DLD1 (cell line): ENCODE data around the gene OGN.

Experiments used
- in situ Hi-C: cut with HindIII; loops from 2 replicates; pipeline ENCODE4 v1.10.0; 2017; ENCODE audit warnings: low sequenced_read_pairs

OGN gene

DNA sequence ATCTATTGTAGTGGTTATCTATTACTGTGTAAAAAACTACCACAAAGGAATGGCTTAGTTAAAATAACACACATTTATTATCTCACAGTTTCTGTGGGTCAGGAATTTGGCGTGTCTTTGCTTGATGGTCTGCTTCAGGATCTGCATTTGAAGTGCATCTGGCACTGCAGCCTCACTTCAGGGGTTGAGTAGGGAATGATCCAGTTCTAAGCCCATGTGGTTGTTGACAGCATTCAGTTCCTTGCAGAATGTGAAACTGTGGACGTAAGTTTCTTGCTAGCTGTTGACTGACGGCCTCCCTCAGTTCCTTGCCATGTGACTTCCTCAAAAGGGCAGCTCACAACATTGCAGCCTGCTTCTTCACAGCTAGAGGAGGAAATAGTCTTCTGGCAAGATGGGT, 2.1 kb upstream of the OGN start:
- in situ Hi-C loops, result no loop called here

DNA sequence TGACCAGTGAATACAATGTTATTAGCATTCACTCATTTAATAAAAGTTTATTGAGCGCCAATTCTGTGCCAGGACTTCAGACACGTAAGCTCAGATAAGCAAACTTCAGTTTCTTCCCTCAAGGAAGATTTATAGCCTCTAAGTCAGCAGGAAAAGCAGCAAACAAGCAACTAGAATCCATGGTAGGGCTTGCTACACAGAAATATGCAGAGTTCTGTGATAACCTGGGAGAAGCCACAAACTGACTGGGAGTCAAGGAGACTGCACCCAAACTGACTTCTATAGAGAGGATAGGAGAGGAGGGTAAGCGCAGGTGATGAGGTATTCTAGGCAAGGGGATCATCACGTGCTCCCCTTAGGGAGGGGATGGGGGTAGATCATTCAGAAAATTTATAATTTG, 1.4 kb upstream of the OGN start:
- in situ Hi-C loops, result no loop called here

DNA sequence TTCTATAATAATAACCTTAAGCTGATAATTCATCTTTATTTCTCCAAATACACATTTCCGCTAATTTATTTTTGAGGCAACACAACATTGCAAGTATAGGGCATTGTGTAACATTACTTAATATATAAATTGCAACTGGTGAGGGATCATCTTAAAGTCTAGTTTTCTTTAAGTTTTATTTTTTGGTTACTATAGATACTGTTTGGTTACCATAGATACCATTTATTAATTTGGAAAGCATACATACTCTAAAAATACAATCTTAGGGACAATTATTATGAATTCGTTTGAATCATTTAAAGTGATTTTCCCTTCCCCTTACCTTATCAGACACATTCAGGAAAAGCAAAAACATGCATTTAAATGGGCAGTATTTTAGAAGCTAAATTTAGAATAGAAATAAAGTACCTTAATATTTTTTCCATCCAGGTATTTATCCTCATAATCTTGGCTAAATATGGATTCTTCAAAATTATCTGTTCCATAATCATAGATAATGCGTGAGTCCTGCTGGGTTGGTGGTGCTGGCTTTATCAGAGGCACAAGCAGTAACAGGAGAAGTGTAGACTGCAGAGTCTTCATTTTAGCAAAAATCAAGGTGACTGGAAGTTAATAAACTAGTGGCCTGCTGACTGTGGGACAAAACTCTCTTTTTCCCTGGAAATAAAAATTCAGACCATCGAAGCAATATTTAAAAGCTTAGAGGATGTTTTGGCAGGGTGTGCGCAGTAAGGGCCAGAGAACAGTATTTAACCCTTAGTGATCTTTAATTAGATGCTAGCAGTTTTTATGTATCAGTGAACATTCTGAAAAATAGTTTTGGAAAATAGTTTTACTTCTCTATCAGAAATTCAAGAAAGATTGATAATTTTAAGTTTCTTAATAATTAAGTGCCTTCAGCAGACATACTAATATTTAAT, 1.3 kb downstream of the OGN start:
- in situ Hi-C loops, result no loop called here

DNA sequence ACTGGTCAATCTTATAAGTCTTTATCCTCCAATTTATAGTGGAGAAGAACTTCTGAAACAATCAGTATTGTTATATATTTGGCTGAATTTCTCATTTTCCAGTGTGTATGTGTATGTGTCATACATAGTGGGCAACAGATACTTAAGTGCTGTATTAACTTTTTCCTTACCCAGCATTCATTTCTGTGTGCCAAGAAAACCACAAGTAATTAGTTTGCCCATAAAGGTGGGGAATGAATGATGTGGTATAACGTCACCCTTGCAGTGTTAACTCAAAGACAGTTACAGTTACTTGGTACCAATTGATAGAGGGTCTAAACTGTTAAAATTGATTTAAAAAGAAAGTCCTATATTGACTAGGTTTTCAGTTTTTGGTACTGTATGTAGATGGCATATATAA, 2.0 kb downstream of the OGN start:
- in situ Hi-C loops, result no loop called here

DNA sequence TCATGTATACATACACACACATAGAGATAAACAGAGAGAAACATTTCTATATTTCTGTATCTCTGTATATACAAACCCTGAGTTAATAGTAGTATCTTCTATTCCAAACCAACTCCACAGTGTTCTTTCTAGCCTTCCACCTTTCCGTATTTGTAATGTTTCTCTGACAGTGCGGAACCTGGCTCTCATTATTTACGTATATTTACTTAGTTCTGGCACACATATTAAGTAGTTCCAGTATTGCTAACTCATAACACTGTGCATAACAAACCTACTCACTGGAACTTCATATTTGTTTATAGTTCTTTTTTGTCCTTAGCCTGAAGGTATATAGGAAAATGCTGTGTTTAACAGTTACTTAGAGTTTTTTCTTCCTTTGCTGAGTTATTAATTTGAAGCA, 6.5 kb downstream of the OGN start:
- in situ Hi-C loops, result no loop called here

DNA sequence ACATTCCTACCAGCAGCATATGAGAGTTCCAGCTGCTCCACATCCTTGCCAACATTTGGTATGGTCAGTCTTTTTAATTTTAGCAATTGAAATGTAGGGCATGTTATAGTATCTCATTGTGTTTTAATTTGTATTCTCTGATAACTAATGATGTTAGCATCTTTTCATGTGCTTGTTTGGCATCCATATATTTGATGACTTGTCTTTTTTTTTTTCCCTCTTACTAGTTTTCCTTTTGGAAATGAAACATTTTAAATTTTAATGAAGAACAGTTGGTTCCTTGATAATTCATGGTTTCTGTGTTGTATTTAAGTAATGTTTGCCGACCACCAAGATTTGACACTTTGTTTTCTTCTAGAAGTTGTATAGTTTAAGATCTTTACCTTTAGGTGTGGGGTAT, 8.8 kb downstream of the OGN start:
- in situ Hi-C loops, result no loop called here

- in situ Hi-C loops, result no loop called here
Observed at GRCh38 chr9:92393686-92394085, 10.7 kb downstream of the OGN start.

- in situ Hi-C loops, result no loop called here
Observed at GRCh38 chr9:92392690-92393089, 11.7 kb downstream of the OGN start.

DNA sequence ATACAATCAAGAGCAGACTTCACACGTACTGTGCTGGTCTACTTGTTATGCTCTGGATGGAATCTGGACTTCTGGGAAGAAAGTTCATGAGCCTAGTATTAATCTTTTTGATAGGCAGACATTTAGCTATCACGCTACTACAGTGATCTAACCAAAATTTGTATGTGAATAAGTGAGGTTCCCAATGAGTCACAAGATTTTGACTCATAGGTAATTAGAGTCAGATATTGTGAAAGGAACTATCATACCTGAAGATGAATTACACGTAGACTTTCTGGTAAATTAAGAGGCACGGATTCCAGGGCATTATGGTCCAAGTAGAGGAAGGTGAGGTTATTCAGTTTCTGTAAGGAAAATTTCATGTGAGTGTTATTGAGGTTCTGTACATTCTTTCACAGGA, 18.4 kb downstream of the OGN start:
- in situ Hi-C loops, result no loop called here

GRCh38 chr9:92385477-92385876, 18.9 kb downstream of the OGN start:
- in situ Hi-C loops, result no loop called here

DNA sequence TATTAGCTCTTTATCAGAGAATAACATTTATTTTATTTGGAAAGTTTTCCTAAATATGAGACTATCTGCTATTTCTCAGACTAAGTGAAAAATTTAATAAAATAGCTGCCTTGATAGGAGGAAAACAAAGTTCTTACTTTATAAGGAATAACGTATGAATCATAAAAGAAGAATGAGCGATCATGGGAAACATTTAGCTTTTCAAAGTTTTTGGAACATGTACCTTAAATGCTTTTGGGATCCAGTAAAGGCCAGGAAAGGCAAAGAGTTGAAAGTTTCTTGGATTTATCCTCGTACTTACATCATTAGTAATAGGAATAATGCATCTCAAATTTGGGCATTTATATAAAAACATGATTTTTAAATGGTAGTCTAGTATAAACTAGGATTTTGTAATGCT, 19.4 kb downstream of the OGN start:
- in situ Hi-C loops, result no loop called here

GRCh38 chr9:92384375-92384774, 20.0 kb downstream of the OGN start:
- in situ Hi-C loops, result no loop called here

DNA sequence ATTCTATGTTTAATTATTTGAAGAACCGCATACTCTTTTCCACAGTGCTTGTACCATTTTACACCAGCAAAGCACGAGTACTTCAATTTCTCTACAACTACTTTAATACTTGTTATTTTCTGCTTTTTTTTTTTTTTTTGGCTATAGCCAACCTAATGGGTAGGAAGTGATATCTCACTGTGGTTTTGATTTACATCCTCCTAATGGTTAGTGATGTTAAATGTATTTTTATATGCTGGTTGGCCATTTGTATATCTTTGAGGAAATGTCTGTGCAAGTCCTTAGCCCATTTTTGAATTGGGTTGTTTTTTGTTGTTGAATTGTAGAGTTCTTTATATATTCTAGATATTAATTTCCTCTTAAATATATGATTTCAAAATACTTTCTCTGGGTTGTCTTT, 22.6 kb downstream of the OGN start:
- in situ Hi-C loops, result no loop called here

- in situ Hi-C loops, result no loop called here
Observed at GRCh38 chr9:92380603-92381002, 23.8 kb downstream of the OGN start.

GRCh38 chr9:92378865-92379560, 25.4 kb downstream of the OGN start:
- in situ Hi-C loops, result no loop called here

DNA sequence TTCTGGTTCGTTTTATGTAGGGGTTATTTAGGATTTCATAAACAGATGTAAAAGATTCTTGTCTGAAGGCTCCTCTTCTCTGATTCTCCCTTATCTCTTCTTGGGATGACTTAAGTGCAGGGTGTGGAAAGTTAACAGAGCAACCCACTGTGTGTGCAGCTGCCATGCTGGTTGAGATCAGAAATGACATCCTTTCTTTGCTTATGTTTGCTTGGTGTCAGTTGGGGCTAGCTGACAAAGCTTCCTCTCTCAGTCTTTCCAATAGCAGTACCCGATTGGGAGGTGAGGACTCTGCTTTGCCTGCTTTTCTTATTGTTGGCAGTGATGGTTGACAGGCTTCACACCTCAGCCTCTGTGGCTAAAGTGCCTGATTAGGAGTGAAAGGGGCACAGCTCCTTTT, 26.5 kb downstream of the OGN start:
- in situ Hi-C loops, result no loop called here

- in situ Hi-C loops, result no loop called here
Observed at GRCh38 chr9:92373167-92373566, 31.2 kb downstream of the OGN start.

DNA sequence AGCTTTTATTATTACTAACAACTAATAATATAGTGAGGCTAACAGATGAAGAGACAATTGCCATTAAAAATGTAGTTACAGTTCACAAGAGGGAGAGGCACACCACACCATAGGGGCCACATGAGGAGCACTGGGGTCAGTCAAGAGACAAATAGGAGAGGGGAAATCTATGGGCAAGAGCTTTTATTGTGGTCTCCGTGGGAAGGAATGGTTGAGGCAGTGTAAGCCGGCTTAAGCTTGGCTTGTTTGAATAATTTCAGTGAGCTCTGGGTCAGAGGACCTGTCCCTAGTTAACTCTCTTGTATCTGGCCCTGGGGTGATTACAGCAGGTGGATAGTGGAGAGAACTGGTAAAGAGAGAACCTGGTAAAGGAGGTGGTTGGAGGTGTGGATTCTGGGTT, 35.3 kb downstream of the OGN start:
- in situ Hi-C loops, result no loop called here

GRCh38 chr9:92360083-92360482, 44.3 kb downstream of the OGN start:
- in situ Hi-C loops, result no loop called here

DNA sequence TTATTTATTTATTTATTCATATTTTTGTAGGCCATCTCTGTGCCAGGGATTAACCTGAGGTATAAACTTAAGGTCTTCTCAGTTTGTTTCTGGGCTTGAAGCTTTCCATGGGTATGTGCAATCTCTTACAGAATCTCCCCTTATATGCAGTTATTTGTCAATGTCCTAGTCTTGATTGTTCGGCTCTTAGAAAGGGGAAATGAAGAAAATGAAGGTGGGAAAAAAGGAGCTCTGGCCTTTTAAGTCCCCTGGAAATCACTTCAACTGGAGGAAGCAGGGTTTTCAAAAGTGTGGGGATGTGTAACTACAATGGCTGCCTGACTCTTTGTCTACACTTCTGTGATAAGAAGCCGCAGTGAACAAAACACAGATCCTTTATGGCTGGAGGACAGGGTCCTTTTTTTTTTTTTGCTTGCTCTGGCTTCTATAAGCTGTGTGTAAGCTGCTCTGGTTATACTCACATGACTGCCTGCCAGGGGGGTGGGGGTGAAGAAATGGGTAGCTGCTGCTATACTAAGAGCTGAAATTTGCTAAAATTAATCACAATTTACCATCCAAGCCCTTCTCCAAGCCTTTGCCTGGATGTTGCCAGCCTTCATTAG, 44.9 kb downstream of the OGN start:
- in situ Hi-C loops, result no loop called here

- in situ Hi-C loops, result no loop called here
Observed at GRCh38 chr9:92353051-92353450, 51.3 kb downstream of the OGN start.

GRCh38 chr9:92350740-92351133, 53.6 kb downstream of the OGN start:
- in situ Hi-C loops, result no loop called here
